BE2C (cell line): ENCODE measurements around the gene ATP6V1A.
A peak's percentile ranks its signal among the peaks of the same experiment; 100 is the strongest.

ENCODE experiments used
- DNase-seq: peaks from one replicate; pipeline ENCODE4 v3.0.0-alpha.2; 2020
- H3K27me3 ChIP-seq: fragments of 250-450 bp; sonication (Bioruptor Pico); 2 replicates; pipeline ENCODE4 v1.5.1; 2020; ENCODE audit warnings: mild to moderate bottlenecking
- H3K36me3 ChIP-seq: fragments of 250-450 bp; sonication (Bioruptor Pico); 2 replicates; pipeline ENCODE4 v1.5.1; 2020; ENCODE audit warnings: mild to moderate bottlenecking
- H3K4me1 ChIP-seq: fragments of 250-450 bp; sonication (Bioruptor Pico); 2 replicates; pipeline ENCODE4 v1.5.1; 2020
- H3K4me3 ChIP-seq: 2 replicates; pipeline ENCODE4 v1.5.1; 2011; ENCODE audit warnings: low read depth, low read length
- H3K9me3 ChIP-seq: fragments of 250-450 bp; sonication (Bioruptor Pico); 2 replicates; pipeline ENCODE4 v1.5.1; 2020
- TF ChIP-seq, protein P1 (sequence below): IDR thresholded peaks from 2 replicates; pipeline ENCODE4 v1.5.1; 2012; ENCODE audit warnings: mild to moderate bottlenecking, low read depth, low read length

Gene ATP6V1A

DNA sequence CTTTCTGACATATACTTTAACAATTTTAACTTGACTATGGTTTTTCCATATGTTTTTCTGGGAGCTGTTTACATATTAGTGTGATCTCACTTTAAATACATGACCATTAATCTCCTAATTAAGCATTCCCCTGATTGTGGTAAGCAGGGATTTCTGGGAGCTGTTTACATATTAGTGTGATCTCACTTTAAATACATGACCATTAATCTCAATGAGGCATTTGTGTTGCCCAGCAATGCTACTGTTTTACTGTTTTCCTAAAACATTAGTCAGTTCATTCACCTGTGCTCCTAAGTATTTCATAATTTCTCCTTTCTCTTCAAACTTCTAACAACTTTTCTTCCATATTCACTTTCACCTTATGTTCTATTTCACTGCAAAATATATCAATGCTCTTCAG, 88.1 kb downstream of the ATP6V1A start:
- Histone ChIP-seq H3K27me3 (no peaks in the 10 kb centered on the region), H3K36me3 (no peaks in the 10 kb centered on the region), H3K4me1 (no peaks in the 10 kb centered on the region), H3K9me3 (no peaks in the 10 kb centered on the region; the same call in 1 of the 2 replicates), H3K4me3 (no peak overlapping the region)
- TF ChIP-seq, protein P1, sequence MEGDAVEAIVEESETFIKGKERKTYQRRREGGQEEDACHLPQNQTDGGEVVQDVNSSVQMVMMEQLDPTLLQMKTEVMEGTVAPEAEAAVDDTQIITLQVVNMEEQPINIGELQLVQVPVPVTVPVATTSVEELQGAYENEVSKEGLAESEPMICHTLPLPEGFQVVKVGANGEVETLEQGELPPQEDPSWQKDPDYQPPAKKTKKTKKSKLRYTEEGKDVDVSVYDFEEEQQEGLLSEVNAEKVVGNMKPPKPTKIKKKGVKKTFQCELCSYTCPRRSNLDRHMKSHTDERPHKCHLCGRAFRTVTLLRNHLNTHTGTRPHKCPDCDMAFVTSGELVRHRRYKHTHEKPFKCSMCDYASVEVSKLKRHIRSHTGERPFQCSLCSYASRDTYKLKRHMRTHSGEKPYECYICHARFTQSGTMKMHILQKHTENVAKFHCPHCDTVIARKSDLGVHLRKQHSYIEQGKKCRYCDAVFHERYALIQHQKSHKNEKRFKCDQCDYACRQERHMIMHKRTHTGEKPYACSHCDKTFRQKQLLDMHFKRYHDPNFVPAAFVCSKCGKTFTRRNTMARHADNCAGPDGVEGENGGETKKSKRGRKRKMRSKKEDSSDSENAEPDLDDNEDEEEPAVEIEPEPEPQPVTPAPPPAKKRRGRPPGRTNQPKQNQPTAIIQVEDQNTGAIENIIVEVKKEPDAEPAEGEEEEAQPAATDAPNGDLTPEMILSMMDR: no peak
- DNase-seq: no peak

DNA sequence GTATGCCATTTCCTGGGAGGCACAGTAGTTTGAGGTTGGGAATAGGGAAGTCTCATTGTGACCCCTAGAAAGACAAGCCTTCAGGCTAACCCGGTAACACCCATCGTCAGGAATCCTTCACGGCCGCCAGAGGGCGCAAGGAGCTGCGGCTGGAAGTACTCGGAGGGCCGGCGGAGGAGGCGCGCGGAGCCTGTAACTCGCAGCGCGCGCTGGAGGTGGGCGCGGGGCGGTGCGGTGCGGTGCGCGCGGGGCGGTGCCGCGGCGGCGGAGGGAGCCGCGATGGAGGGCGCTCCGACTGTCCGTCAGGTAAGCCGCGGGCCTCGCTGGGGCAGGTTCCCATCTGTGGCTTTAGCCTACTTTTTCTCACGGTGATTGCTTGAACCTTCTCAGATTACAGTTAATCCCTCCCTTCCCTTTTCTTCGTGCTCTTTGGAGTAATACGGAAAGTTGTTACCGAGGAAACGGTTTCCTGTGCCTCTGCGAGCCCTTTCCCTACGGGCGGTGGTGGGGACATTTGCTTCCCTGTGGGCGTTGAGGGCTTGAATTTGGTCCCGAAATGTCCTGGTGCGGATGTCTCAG, 91.9 kb downstream of the ATP6V1A start, which contains the start of gene GRAMD1C:
GRAMD1C (plus strand) TSS at position 158 of the 579 bp plus-strand sequence; CDS start at position 280, 122 bp downstream.
- Histone ChIP-seq H3K9me3 (no peaks in the 10 kb centered on the region), H3K27me3 (no peaks in the 10 kb centered on the region), H3K36me3 (no peaks in the 10 kb centered on the region), H3K4me3 (peak within 1 kb of the TSS; percentile 68), H3K4me1 (no peaks in the 10 kb centered on the region)
- peak; percentile 88 for DNase-seq
- TF ChIP-seq, protein P1: peak; percentile 84

DNA sequence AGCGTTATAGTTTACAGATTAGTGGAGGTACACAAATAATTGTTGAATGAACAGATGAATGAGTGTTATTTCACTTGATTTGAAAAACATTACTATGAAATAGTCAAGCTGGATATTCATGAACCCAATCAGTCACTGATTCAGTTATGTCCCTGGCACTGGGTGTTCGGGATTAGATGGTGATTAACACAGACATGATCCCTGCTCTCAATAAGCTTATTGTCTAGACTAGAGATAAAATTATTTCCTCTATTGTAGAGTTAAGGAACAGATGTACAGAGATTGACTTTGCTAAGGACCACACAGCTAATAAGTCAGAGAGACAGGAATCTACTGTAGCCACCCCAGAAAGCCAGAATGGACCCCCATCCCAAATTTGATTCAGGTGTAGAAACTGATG, 92.7 kb downstream of the ATP6V1A start:
- H3K9me3 ChIP-seq: no peaks in the 10 kb centered on the region
- no peaks in the 10 kb centered on the region for H3K36me3 ChIP-seq
- H3K4me1 ChIP-seq: no peaks in the 10 kb centered on the region
- H3K4me3 ChIP-seq: no peak overlapping the region
- no peaks in the 10 kb centered on the region for H3K27me3 ChIP-seq
- TF ChIP-seq, protein P1: no peak
- DNase-seq: no peak

DNA sequence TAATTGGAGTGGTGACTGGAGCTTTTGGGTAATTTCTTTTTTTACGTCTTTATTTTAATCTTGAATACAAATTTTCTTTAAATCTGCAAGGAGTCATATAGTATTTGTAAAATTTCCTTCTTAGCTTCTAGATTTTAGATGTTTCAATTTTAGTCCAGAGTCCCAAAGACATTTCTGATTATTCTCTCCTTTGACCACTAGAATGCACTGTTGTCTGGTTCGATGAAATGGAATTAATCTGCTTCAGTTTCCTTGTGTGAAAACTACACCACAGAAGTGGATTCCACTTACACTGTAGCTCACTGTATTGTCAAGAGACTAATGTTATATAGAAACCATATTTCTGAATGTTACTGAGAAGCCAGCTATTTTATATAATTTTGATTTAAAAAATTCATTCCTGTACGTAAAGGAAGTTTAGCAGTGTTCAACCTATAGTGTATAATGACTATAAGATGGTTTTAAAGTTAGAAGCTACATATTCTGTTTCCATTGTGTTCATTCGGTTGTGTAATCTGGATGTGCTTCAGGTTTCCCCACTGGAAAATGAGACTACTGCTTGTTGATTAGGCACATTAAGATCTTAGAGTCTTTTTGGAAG, 97.9 kb downstream of the ATP6V1A start:
- no peaks in the 10 kb centered on the region for H3K36me3 ChIP-seq
- no peaks in the 10 kb centered on the region for H3K9me3 ChIP-seq
- no peak overlapping the region for H3K4me3 ChIP-seq
- H3K27me3 ChIP-seq: no peaks in the 10 kb centered on the region
- DNase-seq: no peak
- H3K4me1 ChIP-seq: no peaks in the 10 kb centered on the region
- TF ChIP-seq, protein P1: peak; percentile 68

DNA sequence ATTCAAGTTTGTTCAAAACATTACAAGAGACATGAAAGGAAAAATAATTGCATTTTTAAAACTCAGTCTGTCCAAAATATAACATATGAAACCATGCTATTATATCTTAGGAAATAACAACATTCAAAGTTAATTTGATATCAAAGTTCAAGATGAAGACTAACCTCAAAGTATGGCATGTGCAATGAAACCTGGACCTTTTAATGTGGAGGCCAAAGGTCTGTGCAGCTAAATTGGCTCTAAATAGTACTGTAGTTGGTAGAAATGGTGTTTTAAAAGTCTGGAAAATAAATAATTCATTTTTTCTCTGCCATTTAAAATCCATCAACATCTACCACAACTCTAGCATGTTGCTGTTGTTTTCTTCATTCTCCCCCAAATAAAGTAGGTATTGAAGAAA, 100.4 kb downstream of the ATP6V1A start:
- Histone ChIP-seq H3K9me3 (no peaks in the 10 kb centered on the region), H3K4me3 (no peak overlapping the region), H3K4me1 (no peaks in the 10 kb centered on the region), H3K27me3 (no peaks in the 10 kb centered on the region), H3K36me3 (no peaks in the 10 kb centered on the region)
- TF ChIP-seq, protein P1: no peak
- no peak for DNase-seq
